ENCODE results near the gene ARHGAP26.

ARHGAP26 gene

DNA sequence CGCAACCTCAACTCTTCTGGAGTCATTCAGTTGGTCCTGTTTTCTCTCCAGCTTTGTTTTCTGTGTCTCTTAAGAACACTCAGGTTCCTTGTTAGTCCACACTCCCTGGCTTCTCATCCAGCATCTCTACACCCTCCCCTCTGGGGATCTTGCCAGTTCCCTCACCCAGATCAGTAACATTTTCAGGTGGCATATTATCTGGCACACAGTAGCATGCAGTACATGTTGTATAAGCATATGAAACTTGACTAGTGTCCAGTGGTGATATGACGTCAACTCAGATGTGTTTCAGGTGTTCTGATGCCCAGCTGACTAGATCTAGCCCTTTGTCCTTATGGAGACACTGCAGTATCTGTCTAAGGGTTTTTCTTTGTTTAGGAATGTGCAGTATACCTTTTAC is 184.3 kb downstream of the ARHGAP26 start:
- TF ChIP-seq TAF1 (IDR thresholded peaks at IDR 0.05; ENCODE audit: borderline replicate concordance, insufficient read depth, low read length), result no peak

DNA sequence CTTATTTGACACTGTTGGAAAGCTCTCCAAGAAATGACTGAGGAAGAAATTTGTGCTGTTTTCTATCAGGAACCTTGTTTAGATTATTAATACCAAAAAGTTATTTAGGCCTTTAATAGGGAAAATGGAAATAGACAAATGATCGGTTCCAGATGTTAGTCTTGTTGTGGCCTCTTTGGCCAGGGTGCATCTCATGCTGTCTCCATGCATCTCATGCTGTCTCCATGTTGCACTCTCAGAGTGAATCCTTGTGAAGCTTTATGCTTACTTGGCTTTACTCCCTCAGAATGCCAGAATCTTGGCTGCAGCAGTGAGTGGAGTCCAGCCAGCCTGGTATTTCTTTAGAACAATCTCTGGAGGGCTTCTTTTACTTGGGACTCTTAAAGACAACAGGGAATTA is 185.5 kb downstream of the ARHGAP26 start:
- no peak for TF ChIP-seq FOXP2 (optimal IDR thresholded peaks at IDR 0.05; ENCODE audit: borderline replicate concordance, extremely low read depth, extremely low read length, insufficient read depth)
- no peak for TF ChIP-seq POLR2AphosphoS5 (IDR thresholded peaks at IDR 0.05; ENCODE audit: low read depth, low read length)
- TF ChIP-seq, protein P1, sequence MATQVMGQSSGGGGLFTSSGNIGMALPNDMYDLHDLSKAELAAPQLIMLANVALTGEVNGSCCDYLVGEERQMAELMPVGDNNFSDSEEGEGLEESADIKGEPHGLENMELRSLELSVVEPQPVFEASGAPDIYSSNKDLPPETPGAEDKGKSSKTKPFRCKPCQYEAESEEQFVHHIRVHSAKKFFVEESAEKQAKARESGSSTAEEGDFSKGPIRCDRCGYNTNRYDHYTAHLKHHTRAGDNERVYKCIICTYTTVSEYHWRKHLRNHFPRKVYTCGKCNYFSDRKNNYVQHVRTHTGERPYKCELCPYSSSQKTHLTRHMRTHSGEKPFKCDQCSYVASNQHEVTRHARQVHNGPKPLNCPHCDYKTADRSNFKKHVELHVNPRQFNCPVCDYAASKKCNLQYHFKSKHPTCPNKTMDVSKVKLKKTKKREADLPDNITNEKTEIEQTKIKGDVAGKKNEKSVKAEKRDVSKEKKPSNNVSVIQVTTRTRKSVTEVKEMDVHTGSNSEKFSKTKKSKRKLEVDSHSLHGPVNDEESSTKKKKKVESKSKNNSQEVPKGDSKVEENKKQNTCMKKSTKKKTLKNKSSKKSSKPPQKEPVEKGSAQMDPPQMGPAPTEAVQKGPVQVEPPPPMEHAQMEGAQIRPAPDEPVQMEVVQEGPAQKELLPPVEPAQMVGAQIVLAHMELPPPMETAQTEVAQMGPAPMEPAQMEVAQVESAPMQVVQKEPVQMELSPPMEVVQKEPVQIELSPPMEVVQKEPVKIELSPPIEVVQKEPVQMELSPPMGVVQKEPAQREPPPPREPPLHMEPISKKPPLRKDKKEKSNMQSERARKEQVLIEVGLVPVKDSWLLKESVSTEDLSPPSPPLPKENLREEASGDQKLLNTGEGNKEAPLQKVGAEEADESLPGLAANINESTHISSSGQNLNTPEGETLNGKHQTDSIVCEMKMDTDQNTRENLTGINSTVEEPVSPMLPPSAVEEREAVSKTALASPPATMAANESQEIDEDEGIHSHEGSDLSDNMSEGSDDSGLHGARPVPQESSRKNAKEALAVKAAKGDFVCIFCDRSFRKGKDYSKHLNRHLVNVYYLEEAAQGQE (IDR thresholded peaks at IDR 0.05; ENCODE audit: insufficient read depth in 1 of 2, low read depth in 2 of 2, low read length in 2 of 2), result no peak
- no peak for TF ChIP-seq SIN3A (IDR thresholded peaks at IDR 0.05; ENCODE audit: borderline replicate concordance, insufficient read depth, low read length)
- TF ChIP-seq TAF1 (IDR thresholded peaks at IDR 0.05; ENCODE audit: borderline replicate concordance, insufficient read depth, low read length), result no peak

- TF ChIP-seq TAF1 (IDR thresholded peaks at IDR 0.05; ENCODE audit: borderline replicate concordance, insufficient read depth, low read length) (no peak), POLR2AphosphoS5 (IDR thresholded peaks at IDR 0.05; ENCODE audit: low read depth, low read length) (no peak), SIN3A (IDR thresholded peaks at IDR 0.05; ENCODE audit: borderline replicate concordance, insufficient read depth, low read length) (no peak), FOXP2 (optimal IDR thresholded peaks at IDR 0.05; ENCODE audit: borderline replicate concordance, extremely low read depth, extremely low read length, insufficient read depth) (no peak)
- TF ChIP-seq, protein P1 (IDR thresholded peaks at IDR 0.05; ENCODE audit: insufficient read depth in 1 of 2, low read depth in 2 of 2, low read length in 2 of 2), result no peak
These were observed 187.4 kb downstream of the ARHGAP26 start for GRCh38 chr5:142957528-142957927.

DNA sequence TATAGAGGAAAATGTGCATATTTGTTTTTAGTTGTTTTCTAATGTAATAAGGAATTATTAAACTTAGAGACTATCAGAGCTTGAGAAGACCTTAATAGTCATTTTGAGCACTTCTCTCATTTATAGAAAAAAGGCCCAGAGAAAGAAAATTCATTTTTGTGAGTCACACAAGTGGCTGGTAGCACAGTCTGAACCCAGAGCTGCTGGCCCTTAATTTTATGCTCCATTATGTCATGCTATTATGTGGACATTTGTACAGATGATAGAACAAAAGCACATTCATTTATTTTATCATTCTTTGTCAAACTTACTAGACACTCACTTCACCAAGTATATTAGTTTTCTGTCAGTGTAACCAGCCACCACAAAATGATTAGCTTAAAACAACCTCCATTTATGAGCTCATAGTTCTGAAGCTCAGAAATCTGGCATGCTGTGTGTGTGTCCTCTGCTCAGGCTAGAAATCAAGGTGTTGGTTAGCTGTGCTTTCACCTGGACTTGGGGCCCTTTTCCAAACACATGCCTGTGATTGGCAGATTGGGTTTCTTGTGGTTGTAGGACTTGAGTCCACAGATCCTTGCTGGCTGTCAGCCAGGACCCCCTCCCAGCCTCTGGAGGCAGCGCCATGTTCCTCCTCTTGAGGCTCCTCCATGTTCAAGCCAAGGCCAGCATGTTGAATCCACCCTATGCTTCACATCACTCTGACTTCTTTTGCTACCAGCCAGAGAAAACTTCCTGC is 188.9 kb downstream of the ARHGAP26 start:
- TF ChIP-seq FOXP2 (optimal IDR thresholded peaks at IDR 0.05; ENCODE audit: borderline replicate concordance, extremely low read depth, extremely low read length, insufficient read depth) (no peak), POLR2AphosphoS5 (IDR thresholded peaks at IDR 0.05; ENCODE audit: low read depth, low read length) (no peak), TAF1 (IDR thresholded peaks at IDR 0.05; ENCODE audit: borderline replicate concordance, insufficient read depth, low read length) (no peak), SIN3A (IDR thresholded peaks at IDR 0.05; ENCODE audit: borderline replicate concordance, insufficient read depth, low read length) (no peak)
- TF ChIP-seq, protein P1 (IDR thresholded peaks at IDR 0.05; ENCODE audit: insufficient read depth in 1 of 2, low read depth in 2 of 2, low read length in 2 of 2), result no peak

- no peak for TF ChIP-seq POLR2AphosphoS5 (IDR thresholded peaks at IDR 0.05; ENCODE audit: low read depth, low read length)
- TF ChIP-seq, protein P1 (IDR thresholded peaks at IDR 0.05; ENCODE audit: insufficient read depth in 1 of 2, low read depth in 2 of 2, low read length in 2 of 2), result no peak
- no peak for TF ChIP-seq FOXP2 (optimal IDR thresholded peaks at IDR 0.05; ENCODE audit: borderline replicate concordance, extremely low read depth, extremely low read length, insufficient read depth)
- no peak for TF ChIP-seq TAF1 (IDR thresholded peaks at IDR 0.05; ENCODE audit: borderline replicate concordance, insufficient read depth, low read length)
- no peak for TF ChIP-seq SIN3A (IDR thresholded peaks at IDR 0.05; ENCODE audit: borderline replicate concordance, insufficient read depth, low read length)
These were observed 189.8 kb downstream of the ARHGAP26 start for GRCh38 chr5:142959683-142960657.

Measured in PFSK-1 (cell line).